Neuron (in vitro differentiated cells): ENCODE measurements around the gene NFATC1.

Source experiments
- H2AFZ ChIP-seq: one replicate; pipeline ENCODE4 v1.6.1; 2013; ENCODE audit warnings: low read depth, mild to moderate bottlenecking, inconsistent platforms, low read length, moderate library complexity
- H3K27me3 ChIP-seq: one replicate; pipeline ENCODE4 v1.6.1; 2013; ENCODE audit warnings: low read length; ENCODE audit not compliant: insufficient read depth
- H3K36me3 ChIP-seq: one replicate; pipeline ENCODE4 v1.6.1; 2013; ENCODE audit warnings: low read length; ENCODE audit not compliant: insufficient read depth
- H3K4me1 ChIP-seq: one replicate; pipeline ENCODE4 v1.6.1; 2013; ENCODE audit warnings: low read length; ENCODE audit not compliant: insufficient read depth
- H3K4me3 ChIP-seq: 2 replicates; pipeline ENCODE4 v1.5.1; 2013; ENCODE audit warnings: mild to moderate bottlenecking, low read length, moderate library complexity
- H3K9me3 ChIP-seq: one replicate; pipeline ENCODE4 v1.6.1; 2013; ENCODE audit warnings: low read length

Gene NFATC1

GRCh38 chr18:79409313-79409712, 13.6 kb downstream of the NFATC1 start:
- no peaks in the 10 kb centered on the region for H3K27me3 ChIP-seq
- H2AFZ ChIP-seq = no peak overlapping the region
- H3K4me3 ChIP-seq = no peak overlapping the region
- H3K36me3 ChIP-seq = no peaks in the 10 kb centered on the region
- no peaks in the 10 kb centered on the region for H3K9me3 ChIP-seq
- H3K4me1 ChIP-seq = no peaks in the 10 kb centered on the region

- no peaks in the 10 kb centered on the region for H3K36me3 ChIP-seq
- no peaks in the 10 kb centered on the region for H3K9me3 ChIP-seq
- H2AFZ ChIP-seq = no peak overlapping the region
- H3K4me1 ChIP-seq = no peaks in the 10 kb centered on the region
- no peak overlapping the region for H3K4me3 ChIP-seq
- no peaks in the 10 kb centered on the region for H3K27me3 ChIP-seq
Observed at GRCh38 chr18:79410171-79410641, 14.5 kb downstream of the NFATC1 start.

GRCh38 chr18:79410731-79411613, 15.2 kb downstream of the NFATC1 start:
- no peak overlapping the region for H3K4me3 ChIP-seq
- H3K27me3 ChIP-seq = no peaks in the 10 kb centered on the region
- H3K9me3 ChIP-seq = no peaks in the 10 kb centered on the region
- no peaks in the 10 kb centered on the region for H3K36me3 ChIP-seq
- H2AFZ ChIP-seq = no peak overlapping the region
- no peaks in the 10 kb centered on the region for H3K4me1 ChIP-seq

GRCh38 chr18:79411614-79412526, 16.1 kb downstream of the NFATC1 start:
- Histone ChIP-seq H3K36me3 (no peaks in the 10 kb centered on the region), H2AFZ (no peak overlapping the region), H3K27me3 (no peaks in the 10 kb centered on the region), H3K4me3 (no peak overlapping the region), H3K4me1 (no peaks in the 10 kb centered on the region), H3K9me3 (no peaks in the 10 kb centered on the region)

GRCh38 chr18:79413025-79413424, 17.3 kb downstream of the NFATC1 start:
- no peaks in the 10 kb centered on the region for H3K4me1 ChIP-seq
- H3K27me3 ChIP-seq = no peaks in the 10 kb centered on the region
- no peak overlapping the region for H3K4me3 ChIP-seq
- no peak overlapping the region for H2AFZ ChIP-seq
- no peaks in the 10 kb centered on the region for H3K36me3 ChIP-seq
- H3K9me3 ChIP-seq = no peaks in the 10 kb centered on the region

GRCh38 chr18:79413426-79413825, 17.7 kb downstream of the NFATC1 start:
- Histone ChIP-seq H3K27me3 (no peaks in the 10 kb centered on the region), H3K4me1 (no peaks in the 10 kb centered on the region), H3K4me3 (no peak overlapping the region), H3K9me3 (no peaks in the 10 kb centered on the region), H3K36me3 (no peaks in the 10 kb centered on the region), H2AFZ (no peak overlapping the region)

GRCh38 chr18:79413901-79414300, 18.2 kb downstream of the NFATC1 start:
- H3K9me3 ChIP-seq = no peaks in the 10 kb centered on the region
- H3K36me3 ChIP-seq = no peaks in the 10 kb centered on the region
- H3K27me3 ChIP-seq = no peaks in the 10 kb centered on the region
- H3K4me3 ChIP-seq = no peak overlapping the region
- H3K4me1 ChIP-seq = no peaks in the 10 kb centered on the region
- H2AFZ ChIP-seq = no peak overlapping the region

- no peaks in the 10 kb centered on the region for H3K27me3 ChIP-seq
- H2AFZ ChIP-seq = no peak overlapping the region
- H3K4me3 ChIP-seq = no peak overlapping the region
- no peaks in the 10 kb centered on the region for H3K36me3 ChIP-seq
- no peaks in the 10 kb centered on the region for H3K9me3 ChIP-seq
- no peaks in the 10 kb centered on the region for H3K4me1 ChIP-seq
Observed at GRCh38 chr18:79416022-79416676, 20.4 kb downstream of the NFATC1 start.

- Histone ChIP-seq H3K4me1 (no peaks in the 10 kb centered on the region), H3K36me3 (no peaks in the 10 kb centered on the region), H3K9me3 (no peaks in the 10 kb centered on the region), H3K4me3 (no peak overlapping the region), H3K27me3 (no peaks in the 10 kb centered on the region), H2AFZ (no peak overlapping the region)
Observed at GRCh38 chr18:79416677-79417052, 20.9 kb downstream of the NFATC1 start.

- H3K36me3 ChIP-seq = no peaks in the 10 kb centered on the region
- H2AFZ ChIP-seq = no peak overlapping the region
- H3K27me3 ChIP-seq = no peaks in the 10 kb centered on the region
- no peaks in the 10 kb centered on the region for H3K9me3 ChIP-seq
- no peak overlapping the region for H3K4me3 ChIP-seq
- H3K4me1 ChIP-seq = no peaks in the 10 kb centered on the region
Observed at GRCh38 chr18:79418236-79418635, 22.5 kb downstream of the NFATC1 start.

GRCh38 chr18:79418642-79419041, 22.9 kb downstream of the NFATC1 start:
- H3K9me3 ChIP-seq = no peaks in the 10 kb centered on the region
- H3K4me1 ChIP-seq = no peaks in the 10 kb centered on the region
- no peak overlapping the region for H2AFZ ChIP-seq
- no peaks in the 10 kb centered on the region for H3K36me3 ChIP-seq
- H3K4me3 ChIP-seq = no peak overlapping the region
- H3K27me3 ChIP-seq = no peaks in the 10 kb centered on the region

GRCh38 chr18:79420033-79420745, 24.5 kb downstream of the NFATC1 start:
- no peaks in the 10 kb centered on the region for H3K27me3 ChIP-seq
- H3K4me3 ChIP-seq = no peak overlapping the region
- H3K36me3 ChIP-seq = no peaks in the 10 kb centered on the region
- H2AFZ ChIP-seq = no peak overlapping the region
- H3K4me1 ChIP-seq = no peaks in the 10 kb centered on the region
- no peaks in the 10 kb centered on the region for H3K9me3 ChIP-seq
